SK-N-SH (cell line): ENCODE results near the gene PTRH2. TPM values are rescaled to one million over a fixed set of nuclear protein-coding genes. Genes with fewer than 3 reads are reported as not detected.

Experiments used
- ELF1 ChIP-seq: IDR thresholded peaks from 2 replicates; pipeline ENCODE4 v1.4.0; 2012
- EP300 ChIP-seq, 2 experiments: IDR thresholded peaks; 2 replicates each; pipeline versions ENCODE4 v1.4.0 to v1.6.1; 2012; ENCODE audit warnings: borderline replicate concordance in 1 of 2, low read depth in 1 of 2, low read length in 1 of 2
- FOSL2 ChIP-seq: IDR thresholded peaks from 2 replicates; pipeline ENCODE4 v1.4.0; 2012; ENCODE audit warnings: low read depth, mild to moderate bottlenecking, moderate library complexity, borderline replicate concordance
- FOXJ3 ChIP-seq: sonication (generic); formaldehyde crosslinking; IDR thresholded peaks from 2 replicates; pipeline ENCODE4 v1.5.1; 2020; ENCODE audit warnings: mild to moderate bottlenecking, missing genetic modification reagents
- GATA2 ChIP-seq: sonication (generic); formaldehyde crosslinking; IDR thresholded peaks from 2 replicates; pipeline ENCODE4 v1.5.0; 2020; ENCODE audit warnings: mild to moderate bottlenecking, missing genetic modification reagents
- JUND ChIP-seq: IDR thresholded peaks from 2 replicates; pipeline ENCODE4 v1.4.0; 2012
- MEF2A ChIP-seq: IDR thresholded peaks from 2 replicates; pipeline ENCODE4 v1.4.0; 2012; ENCODE audit warnings: low read depth, borderline replicate concordance
- NFIC ChIP-seq: IDR thresholded peaks from 2 replicates; pipeline ENCODE4 v1.4.0; 2012; ENCODE audit warnings: borderline replicate concordance
- NRF1 ChIP-seq: IDR thresholded peaks from 2 replicates; pipeline ENCODE4 v1.6.1; 2012; ENCODE audit warnings: low read depth, mild to moderate bottlenecking, low read length
- RAD21 ChIP-seq: IDR thresholded peaks from 2 replicates; pipeline ENCODE4 v1.6.1; 2012; ENCODE audit warnings: mild to moderate bottlenecking, low read length
- RFX5 ChIP-seq: IDR thresholded peaks from 2 replicates; pipeline ENCODE4 v1.6.1; 2012; ENCODE audit warnings: mild to moderate bottlenecking, improper control_type of control experiment, low read length
- RXRA ChIP-seq: IDR thresholded peaks from 2 replicates; pipeline ENCODE4 v1.4.0; 2012; ENCODE audit warnings: low read depth, mild to moderate bottlenecking, borderline replicate concordance
- SIN3A ChIP-seq: IDR thresholded peaks from 2 replicates; pipeline ENCODE4 v1.6.1; 2012; ENCODE audit warnings: low read depth, mild to moderate bottlenecking, low read length, moderate library complexity, borderline replicate concordance
- TAF1 ChIP-seq: IDR thresholded peaks from 2 replicates; pipeline ENCODE4 v1.6.1; 2012; ENCODE audit warnings: low read depth, mild to moderate bottlenecking, low read length, moderate library complexity, borderline replicate concordance
- polyA plus RNA-seq, 3 experiments: library from polyadenylated mRNA; depleted of rRNA; stranded (reverse); fragments of >200 nt; gene quantifications; 2 replicates each; pipeline ENCODE4 v1.2.3, GENCODE V29; 2012
- TF ChIP-seq, protein P1 (sequence below): fragments of 200-600 bp; sonication (generic); IDR thresholded peaks from 2 replicates; pipeline ENCODE4 v1.6.1; 2017; ENCODE audit warnings: antibody characterized with exemption, mild to moderate bottlenecking, moderate library complexity
- TF ChIP-seq, protein P2 (sequence below): IDR thresholded peaks from 2 replicates; pipeline ENCODE4; 2012
- TF ChIP-seq, protein P3 (sequence below): IDR thresholded peaks from 2 replicates; pipeline ENCODE4 v1.6.1; 2012; ENCODE audit warnings: mild to moderate bottlenecking, low read depth, low read length, moderate library complexity
- TF ChIP-seq, protein P4 (sequence below): fragments of 150-350 bp; IDR thresholded peaks from 2 replicates; pipeline ENCODE4 v1.6.1; 2017; ENCODE audit warnings: antibody characterized with exemption, low read length, low read depth, borderline replicate concordance
- TF ChIP-seq, protein P5 (sequence below): IDR thresholded peaks from 2 replicates; pipeline ENCODE4 v1.4.0; 2012; ENCODE audit warnings: low read depth, borderline replicate concordance

The PTRH2 gene
- polyA plus RNA-seq, 1 of the 3 experiments (the other 2 are of a cell fraction): 101 TPM

DNA sequence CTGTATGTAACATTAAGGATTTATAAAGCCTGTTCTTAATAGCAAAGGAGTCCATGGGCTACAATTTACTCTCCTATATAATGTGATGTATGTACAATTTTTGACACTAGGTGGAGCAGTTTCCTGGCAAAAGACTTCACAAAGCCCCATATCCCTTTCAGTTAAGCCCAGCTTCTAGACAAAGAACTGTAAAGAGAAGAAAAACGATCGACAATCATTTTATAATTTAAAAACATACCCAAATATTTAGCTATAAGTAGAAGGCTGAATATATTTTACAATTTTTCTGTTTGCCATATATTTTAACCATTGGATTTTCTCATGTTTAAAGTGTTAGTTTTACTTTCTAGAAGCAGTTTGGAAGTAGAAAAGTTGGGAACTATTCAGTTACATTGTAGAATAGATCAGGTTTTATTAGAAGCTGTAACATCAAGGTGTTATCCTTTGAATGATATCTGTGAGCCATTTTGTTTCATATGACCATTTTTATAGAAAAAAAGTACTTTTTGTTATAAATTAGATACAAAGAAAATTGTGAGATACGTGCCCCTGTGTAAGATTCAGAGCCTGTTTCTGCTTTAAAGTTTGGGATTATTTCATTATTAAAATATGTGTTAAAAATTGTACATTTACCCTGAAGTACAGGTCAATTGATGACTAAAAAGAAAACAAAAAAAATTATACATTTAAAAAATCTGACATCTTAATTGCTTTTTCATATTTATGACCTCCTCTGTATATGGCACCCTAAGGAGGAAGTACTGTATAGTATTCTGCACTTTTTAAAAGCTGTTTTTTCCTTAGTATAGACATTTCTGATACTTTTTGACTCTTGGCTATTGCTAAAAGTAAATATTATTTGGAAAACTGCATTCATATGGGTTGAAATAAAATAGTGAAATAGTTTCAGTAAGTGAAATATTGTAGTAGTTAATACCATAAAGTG lies 46.6 kb upstream of the PTRH2 start (continued):
- TF ChIP-seq, protein P1, sequence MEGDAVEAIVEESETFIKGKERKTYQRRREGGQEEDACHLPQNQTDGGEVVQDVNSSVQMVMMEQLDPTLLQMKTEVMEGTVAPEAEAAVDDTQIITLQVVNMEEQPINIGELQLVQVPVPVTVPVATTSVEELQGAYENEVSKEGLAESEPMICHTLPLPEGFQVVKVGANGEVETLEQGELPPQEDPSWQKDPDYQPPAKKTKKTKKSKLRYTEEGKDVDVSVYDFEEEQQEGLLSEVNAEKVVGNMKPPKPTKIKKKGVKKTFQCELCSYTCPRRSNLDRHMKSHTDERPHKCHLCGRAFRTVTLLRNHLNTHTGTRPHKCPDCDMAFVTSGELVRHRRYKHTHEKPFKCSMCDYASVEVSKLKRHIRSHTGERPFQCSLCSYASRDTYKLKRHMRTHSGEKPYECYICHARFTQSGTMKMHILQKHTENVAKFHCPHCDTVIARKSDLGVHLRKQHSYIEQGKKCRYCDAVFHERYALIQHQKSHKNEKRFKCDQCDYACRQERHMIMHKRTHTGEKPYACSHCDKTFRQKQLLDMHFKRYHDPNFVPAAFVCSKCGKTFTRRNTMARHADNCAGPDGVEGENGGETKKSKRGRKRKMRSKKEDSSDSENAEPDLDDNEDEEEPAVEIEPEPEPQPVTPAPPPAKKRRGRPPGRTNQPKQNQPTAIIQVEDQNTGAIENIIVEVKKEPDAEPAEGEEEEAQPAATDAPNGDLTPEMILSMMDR: peak; percentile 92
- TF ChIP-seq JUND (no peak), RXRA (0 out of 2 replicates have a peak, but pooled peaks have one; percentile 5), RFX5 (peak; percentile 59), EP300 (IDR thresholded peaks at IDR 0.05; ENCODE audit: borderline replicate concordance in 1 of 2, low read depth in 1 of 2, low read length in 1 of 2) (no peak), RAD21 (peak; percentile 98), NRF1 (0 out of 2 replicates have a peak, but pooled peaks have one; percentile 17), SIN3A (no peak), TAF1 (peak; percentile 69), FOSL2 (no peak; the same call in 1 of the 2 replicates), FOXJ3 (CRISPR knock-in tag) (no peak), NFIC (peak; percentile 30; the same call in 1 of the 2 replicates), ELF1 (no peak), GATA2 (no peak), MEF2A (no peak)
- TF ChIP-seq, protein P2, sequence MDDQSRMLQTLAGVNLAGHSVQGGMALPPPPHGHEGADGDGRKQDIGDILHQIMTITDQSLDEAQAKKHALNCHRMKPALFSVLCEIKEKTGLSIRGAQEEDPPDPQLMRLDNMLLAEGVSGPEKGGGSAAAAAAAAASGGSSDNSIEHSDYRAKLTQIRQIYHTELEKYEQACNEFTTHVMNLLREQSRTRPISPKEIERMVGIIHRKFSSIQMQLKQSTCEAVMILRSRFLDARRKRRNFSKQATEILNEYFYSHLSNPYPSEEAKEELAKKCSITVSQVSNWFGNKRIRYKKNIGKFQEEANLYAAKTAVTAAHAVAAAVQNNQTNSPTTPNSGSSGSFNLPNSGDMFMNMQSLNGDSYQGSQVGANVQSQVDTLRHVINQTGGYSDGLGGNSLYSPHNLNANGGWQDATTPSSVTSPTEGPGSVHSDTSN: no peak
- TF ChIP-seq, protein P3, sequence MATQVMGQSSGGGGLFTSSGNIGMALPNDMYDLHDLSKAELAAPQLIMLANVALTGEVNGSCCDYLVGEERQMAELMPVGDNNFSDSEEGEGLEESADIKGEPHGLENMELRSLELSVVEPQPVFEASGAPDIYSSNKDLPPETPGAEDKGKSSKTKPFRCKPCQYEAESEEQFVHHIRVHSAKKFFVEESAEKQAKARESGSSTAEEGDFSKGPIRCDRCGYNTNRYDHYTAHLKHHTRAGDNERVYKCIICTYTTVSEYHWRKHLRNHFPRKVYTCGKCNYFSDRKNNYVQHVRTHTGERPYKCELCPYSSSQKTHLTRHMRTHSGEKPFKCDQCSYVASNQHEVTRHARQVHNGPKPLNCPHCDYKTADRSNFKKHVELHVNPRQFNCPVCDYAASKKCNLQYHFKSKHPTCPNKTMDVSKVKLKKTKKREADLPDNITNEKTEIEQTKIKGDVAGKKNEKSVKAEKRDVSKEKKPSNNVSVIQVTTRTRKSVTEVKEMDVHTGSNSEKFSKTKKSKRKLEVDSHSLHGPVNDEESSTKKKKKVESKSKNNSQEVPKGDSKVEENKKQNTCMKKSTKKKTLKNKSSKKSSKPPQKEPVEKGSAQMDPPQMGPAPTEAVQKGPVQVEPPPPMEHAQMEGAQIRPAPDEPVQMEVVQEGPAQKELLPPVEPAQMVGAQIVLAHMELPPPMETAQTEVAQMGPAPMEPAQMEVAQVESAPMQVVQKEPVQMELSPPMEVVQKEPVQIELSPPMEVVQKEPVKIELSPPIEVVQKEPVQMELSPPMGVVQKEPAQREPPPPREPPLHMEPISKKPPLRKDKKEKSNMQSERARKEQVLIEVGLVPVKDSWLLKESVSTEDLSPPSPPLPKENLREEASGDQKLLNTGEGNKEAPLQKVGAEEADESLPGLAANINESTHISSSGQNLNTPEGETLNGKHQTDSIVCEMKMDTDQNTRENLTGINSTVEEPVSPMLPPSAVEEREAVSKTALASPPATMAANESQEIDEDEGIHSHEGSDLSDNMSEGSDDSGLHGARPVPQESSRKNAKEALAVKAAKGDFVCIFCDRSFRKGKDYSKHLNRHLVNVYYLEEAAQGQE: no peak
- TF ChIP-seq, protein P4, sequence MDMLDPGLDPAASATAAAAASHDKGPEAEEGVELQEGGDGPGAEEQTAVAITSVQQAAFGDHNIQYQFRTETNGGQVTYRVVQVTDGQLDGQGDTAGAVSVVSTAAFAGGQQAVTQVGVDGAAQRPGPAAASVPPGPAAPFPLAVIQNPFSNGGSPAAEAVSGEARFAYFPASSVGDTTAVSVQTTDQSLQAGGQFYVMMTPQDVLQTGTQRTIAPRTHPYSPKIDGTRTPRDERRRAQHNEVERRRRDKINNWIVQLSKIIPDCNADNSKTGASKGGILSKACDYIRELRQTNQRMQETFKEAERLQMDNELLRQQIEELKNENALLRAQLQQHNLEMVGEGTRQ: no peak
- TF ChIP-seq, protein P5, sequence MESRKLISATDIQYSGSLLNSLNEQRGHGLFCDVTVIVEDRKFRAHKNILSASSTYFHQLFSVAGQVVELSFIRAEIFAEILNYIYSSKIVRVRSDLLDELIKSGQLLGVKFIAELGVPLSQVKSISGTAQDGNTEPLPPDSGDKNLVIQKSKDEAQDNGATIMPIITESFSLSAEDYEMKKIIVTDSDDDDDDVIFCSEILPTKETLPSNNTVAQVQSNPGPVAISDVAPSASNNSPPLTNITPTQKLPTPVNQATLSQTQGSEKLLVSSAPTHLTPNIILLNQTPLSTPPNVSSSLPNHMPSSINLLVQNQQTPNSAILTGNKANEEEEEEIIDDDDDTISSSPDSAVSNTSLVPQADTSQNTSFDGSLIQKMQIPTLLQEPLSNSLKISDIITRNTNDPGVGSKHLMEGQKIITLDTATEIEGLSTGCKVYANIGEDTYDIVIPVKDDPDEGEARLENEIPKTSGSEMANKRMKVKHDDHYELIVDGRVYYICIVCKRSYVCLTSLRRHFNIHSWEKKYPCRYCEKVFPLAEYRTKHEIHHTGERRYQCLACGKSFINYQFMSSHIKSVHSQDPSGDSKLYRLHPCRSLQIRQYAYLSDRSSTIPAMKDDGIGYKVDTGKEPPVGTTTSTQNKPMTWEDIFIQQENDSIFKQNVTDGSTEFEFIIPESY: no peak
